ENCODE data around the gene GNPNAT1. TPM values are rescaled to one million over a fixed set of nuclear protein-coding genes. Genes with fewer than 3 reads are reported as not detected.

Gene GNPNAT1
- total and polyA plus RNA-seq, 9 of the 15 experiments (the other 6 are each of a cell fraction or from before 2014, with no cell fraction given) = 15.8 to 27.7 (median 25.3) TPM

GRCh38 chr14:52808101-52808500, 16.7 kb upstream of the GNPNAT1 start (continued):
- no peak for TF ChIP-seq PYGO2 (tag; IDR thresholded peaks at IDR 0.05)

GRCh38 chr14:52806115-52806514, 14.7 kb upstream of the GNPNAT1 start:
- BruUV-seq (replicated peaks) = no TSS peak
- Histone ChIP-seq H3K4me1 (replicated peaks in 1 of 2; ENCODE audit: control insufficient read depth in 2 of 2, insufficient read depth in 2 of 2, low read length in 2 of 2) (no peaks in the 10 kb centered on the region), H3K9me1 (ENCODE audit: control insufficient read depth, insufficient read depth, low read length) (no peaks in the 10 kb centered on the region), H3K27ac (ENCODE audit: extremely low read depth, low read depth, low read length) (no peak overlapping the region), H3K4me2 (ENCODE audit: insufficient read depth, low read length) (no peak overlapping the region), H3K36me3 (ENCODE audit: control insufficient read depth, insufficient read depth, low read length) (no peaks in the 10 kb centered on the region), H3K79me2 (ENCODE audit: control insufficient read depth, insufficient read depth, low read length) (no peaks in the 10 kb centered on the region), H2AFZ (ENCODE audit: low read depth, low read length) (no peak overlapping the region), H3K4me3 (no peak overlapping the region), H4K20me1 (replicated peaks; ENCODE audit: control insufficient read depth, insufficient read depth, low read length) (no peaks in the 10 kb centered on the region), H3K9me3 (replicated peaks; ENCODE audit: control insufficient read depth, insufficient read depth, low read depth, low read length) (no peaks in the 10 kb centered on the region), H3K27me3 (ENCODE audit: control insufficient read depth in 2 of 2, insufficient read depth in 2 of 2, low read length in 2 of 2) (no peaks in the 10 kb centered on the region), H3K9ac (ENCODE audit: insufficient read depth in 1 of 2, low read depth in 2 of 2, low read length in 2 of 2) (no peak overlapping the region)
- 27% methylated on average over 4 of the region's 4 CpGs for WGBS (ENCODE audit: insufficient coverage, low coverage, missing lambda C conversion rate)
- no peak for ATAC-seq
- intact Hi-C loops (cut with micrococcal nuclease) (no loop called here), in situ Hi-C loops (cut with MboI) (loop anchor here (25.0 kb wide), 1 partner anchor 1531 kb away; no protein-coding TSS in a partner anchor)
- no peak for DNase-seq (ENCODE audit: extremely low read depth in 1 of 4, low spot score in 3 of 4)
- CTCF ChIA-PET (ENCODE audit: low intra/inter-chr PET ratio) = no interaction called here
- POLR2A ChIA-PET = interaction anchor here (0.6 kb wide), 1 partner anchor 105 kb away, joined by 3 read pairs; no protein-coding TSS in a partner anchor
- TF ChIP-seq, protein P1, sequence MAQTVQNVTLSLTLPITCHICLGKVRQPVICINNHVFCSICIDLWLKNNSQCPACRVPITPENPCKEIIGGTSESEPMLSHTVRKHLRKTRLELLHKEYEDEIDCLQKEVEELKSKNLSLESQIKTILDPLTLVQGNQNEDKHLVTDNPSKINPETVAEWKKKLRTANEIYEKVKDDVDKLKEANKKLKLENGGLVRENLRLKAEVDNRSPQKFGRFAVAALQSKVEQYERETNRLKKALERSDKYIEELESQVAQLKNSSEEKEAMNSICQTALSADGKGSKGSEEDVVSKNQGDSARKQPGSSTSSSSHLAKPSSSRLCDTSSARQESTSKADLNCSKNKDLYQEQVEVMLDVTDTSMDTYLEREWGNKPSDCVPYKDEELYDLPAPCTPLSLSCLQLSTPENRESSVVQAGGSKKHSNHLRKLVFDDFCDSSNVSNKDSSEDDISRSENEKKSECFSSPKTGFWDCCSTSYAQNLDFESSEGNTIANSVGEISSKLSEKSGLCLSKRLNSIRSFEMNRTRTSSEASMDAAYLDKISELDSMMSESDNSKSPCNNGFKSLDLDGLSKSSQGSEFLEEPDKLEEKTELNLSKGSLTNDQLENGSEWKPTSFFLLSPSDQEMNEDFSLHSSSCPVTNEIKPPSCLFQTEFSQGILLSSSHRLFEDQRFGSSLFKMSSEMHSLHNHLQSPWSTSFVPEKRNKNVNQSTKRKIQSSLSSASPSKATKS (CRISPR knock-in tag; IDR thresholded peaks at IDR 0.05) = no peak
- TF ChIP-seq CEBPB (tag; IDR thresholded peaks at IDR 0.05) (no peak), IRF9 (tag; IDR thresholded peaks at IDR 0.05) (no peak), ZNF696 (CRISPR knock-in tag; conservative IDR thresholded peaks at IDR 0.05) (no peak), RNF2 (IDR thresholded peaks at IDR 0.05) (no peak), TARDBP (IDR thresholded peaks at IDR 0.05) (no peak), TRIM28 (IDR thresholded peaks at IDR 0.05) (no peak), CTCFL (IDR thresholded peaks at IDR 0.05; ENCODE audit: borderline replicate concordance, insufficient read depth, low read depth, low read length, poor library complexity, severe bottlenecking) (no peak), U2AF1 (optimal IDR thresholded peaks at IDR 0.05; ENCODE audit: low read depth, low read length) (no peak), CBFA2T3 (IDR thresholded peaks at IDR 0.05) (no peak), SOX6 (IDR thresholded peaks at IDR 0.05) (no peak), MCM7 (IDR thresholded peaks at IDR 0.05) (no peak), SRSF7 (optimal IDR thresholded peaks at IDR 0.05; ENCODE audit: low read depth, low read length) (no peak)
- TF ChIP-seq, protein P2, sequence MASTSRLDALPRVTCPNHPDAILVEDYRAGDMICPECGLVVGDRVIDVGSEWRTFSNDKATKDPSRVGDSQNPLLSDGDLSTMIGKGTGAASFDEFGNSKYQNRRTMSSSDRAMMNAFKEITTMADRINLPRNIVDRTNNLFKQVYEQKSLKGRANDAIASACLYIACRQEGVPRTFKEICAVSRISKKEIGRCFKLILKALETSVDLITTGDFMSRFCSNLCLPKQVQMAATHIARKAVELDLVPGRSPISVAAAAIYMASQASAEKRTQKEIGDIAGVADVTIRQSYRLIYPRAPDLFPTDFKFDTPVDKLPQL (IDR thresholded peaks at IDR 0.05; ENCODE audit: extremely low read depth, insufficient read length) = no peak
- FAIRE-seq = no peak
